Stimulated activated CD4-positive, alpha-beta T cell treated with anti-CD3 and anti-CD28 coated beads, Interleukin-1b, Interleukin-23, amount 100 ng/mL, for 1 hour (primary cell): ENCODE data around the gene TMEM97.
A peak's percentile ranks its signal among the peaks of the same experiment; 100 is the strongest.
"Not testable (repeated sequence)": the region's sequence is repeated elsewhere in the genome, so short reads cannot be mapped to it uniquely, and the experiment has no call there.

Experiments used
- DNase-seq, 2 donors: peaks; one replicate each; pipeline ENCODE4 v3.0.0-alpha.2; 2020; ENCODE audit warnings: low read depth in 2 of 2

TMEM97 gene

GRCh38 chr17:28338056-28338768, 19.2 kb downstream of the TMEM97 start:
- no peak for DNase-seq

DNA sequence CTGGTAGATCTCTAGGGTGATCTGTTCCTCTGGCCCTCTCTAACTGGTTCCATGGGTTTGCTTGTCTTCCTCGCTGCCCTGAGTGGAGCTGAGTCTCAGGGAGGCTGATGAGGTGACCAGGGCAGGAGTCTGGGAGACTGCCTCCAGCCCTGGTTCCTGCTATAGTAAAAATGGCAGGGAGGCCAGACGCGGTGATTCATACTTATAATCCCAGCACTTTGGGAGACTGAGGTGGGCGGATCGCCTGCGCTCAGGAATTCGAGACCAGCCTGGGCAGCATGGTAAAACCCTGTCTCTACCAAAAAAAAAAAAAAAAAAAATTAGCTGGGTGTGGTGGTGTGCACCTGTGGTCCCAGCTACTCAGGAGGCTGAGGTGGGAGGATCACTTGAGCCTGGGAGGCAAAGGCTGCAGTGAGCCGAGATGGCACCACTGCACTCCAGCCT, 19.8 kb downstream of the TMEM97 start:
- not testable (repeated sequence) for DNase-seq

DNA sequence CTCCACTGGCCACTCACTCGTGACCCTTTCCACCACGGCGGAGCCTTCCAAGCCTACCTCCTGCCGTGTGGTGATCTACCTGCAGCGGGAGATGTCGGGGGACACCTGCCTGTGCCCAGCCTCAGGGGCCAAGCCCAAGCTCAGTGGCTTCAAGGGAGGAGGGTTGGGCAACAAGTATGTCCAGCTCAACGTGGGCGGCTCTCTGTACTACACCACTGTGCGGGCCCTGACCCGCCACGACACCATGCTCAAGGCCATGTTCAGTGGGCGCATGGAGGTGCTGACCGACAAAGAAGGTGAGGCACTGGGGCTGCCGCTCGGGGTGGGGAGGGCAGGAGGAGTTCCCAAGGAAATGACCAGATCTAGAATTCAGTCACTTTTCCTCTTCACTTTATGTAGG, 20.4 kb downstream of the TMEM97 start:
- DNase-seq = no peak

DNA sequence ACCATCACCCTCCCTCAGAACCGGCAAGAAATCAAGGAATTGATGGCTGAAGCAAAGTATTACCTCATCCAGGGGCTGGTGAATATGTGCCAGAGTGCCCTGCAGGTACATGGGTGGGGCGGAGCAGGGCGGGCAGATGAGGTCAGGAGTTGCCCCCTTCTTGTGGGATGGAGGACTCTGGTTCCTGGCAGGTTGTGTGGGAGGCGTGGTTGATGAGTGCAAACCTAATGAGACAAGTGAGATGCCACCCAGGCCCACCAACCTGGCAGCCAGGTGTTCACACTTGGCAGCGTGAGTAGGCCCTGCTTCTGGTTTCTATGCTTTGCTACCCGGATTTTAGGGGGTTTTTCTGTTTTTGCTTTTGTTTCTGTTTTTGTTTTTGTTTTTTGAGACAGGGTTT, 21.4 kb downstream of the TMEM97 start:
- DNase-seq = no peak

DNA sequence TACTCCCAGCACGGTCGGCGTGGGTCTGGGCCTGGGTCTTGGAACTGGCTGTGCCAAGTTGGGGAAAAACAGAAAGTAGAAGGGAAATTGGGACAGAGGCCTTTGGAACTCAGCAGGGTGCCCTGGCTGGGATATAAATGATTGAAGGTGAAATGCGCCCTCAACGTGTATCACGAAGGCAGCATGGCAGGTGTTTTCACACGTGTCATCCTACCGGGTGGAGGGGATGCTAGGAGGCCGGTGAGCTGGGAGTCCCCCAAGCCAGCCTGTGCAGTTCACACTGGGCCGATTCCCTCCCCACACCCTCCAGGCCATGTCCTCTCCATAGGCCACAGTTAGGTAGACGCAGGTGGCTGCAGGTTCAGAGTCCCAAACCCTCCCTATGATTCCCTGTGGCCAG, 22.5 kb downstream of the TMEM97 start:
- DNase-seq = no peak

DNA sequence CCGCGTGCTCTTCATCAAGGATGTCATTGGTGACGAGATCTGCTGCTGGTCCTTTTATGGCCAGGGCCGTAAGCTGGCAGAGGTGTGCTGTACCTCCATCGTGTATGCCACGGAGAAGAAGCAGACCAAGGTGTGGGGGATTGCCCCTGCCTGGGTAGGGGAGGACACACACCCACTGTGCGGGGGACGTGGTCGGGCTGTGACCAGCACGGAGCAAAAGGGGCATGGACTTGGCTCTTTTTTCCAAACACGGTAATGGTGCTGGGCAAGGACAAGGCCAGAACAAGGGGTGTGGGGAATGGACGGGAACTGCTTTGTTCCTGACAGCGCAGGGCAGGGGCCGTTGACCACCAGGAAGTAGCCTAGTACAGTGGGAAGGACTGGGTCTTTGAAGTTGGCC, 23.3 kb downstream of the TMEM97 start:
- DNase-seq = no peak

DNA sequence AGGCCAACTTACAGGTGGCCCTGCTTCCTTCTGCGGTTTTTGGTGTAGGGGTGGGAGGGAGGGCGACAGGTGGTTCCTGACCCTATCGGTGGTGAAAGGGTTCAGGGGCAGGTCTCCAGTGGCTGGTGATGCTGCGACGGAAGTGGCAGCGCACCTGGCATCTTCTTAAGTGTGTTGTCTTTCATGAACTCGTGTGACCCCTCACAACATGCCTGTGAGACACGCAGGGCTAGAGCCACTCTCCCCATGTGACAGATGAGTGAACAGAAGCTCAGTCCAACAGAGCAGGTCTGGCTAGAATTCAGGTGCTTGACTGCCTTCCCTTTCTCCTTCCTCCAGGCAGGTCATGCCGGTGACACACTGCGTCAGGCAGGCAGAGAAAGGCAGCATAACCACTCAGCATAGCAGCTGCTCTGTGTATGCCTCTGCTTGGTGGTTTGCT, 24.5 kb downstream of the TMEM97 start:
- no peak for DNase-seq

GRCh38 chr17:28344011-28344410, 25.0 kb downstream of the TMEM97 start:
- no peak for DNase-seq

- DNase-seq = no peak
Measured at GRCh38 chr17:28344435-28344901, 25.5 kb downstream of the TMEM97 start.

DNA sequence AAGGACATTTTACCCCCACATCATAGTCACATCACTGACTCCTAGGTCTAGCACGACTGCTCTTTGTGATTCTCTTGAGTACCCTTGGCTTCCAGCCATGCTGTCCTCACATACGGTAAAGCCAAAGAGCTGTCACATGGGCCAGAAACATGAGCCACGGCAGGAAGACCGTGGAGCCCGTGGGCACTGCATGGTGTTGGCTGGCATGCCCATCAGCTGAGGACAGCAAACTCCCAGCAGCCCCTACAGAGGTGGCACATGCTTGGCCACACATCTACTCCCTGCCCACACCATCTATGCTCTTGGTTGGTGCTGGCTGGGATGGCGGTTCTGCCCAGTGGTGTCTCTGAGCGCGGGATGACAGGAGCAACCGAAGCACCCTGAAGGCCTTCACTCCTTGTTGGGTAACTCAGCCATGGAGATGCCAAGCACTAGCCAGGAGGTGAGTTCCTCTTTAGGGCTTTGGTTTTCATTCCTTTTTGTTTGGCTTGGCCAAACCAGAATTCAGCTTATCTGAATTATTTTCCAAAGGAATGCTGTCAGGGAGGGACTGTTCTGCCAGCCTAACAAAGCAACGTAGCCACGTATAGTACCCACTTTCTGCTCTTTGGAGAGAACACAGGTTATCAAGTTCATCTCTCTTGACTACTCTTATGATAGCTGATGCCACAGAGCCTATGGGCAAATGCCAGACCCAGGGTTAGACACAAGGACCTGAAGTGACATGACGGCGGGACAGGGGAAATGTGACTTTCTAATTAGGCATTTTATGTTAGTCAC, 26.6 kb downstream of the TMEM97 start:
- DNase-seq = no peak

DNA sequence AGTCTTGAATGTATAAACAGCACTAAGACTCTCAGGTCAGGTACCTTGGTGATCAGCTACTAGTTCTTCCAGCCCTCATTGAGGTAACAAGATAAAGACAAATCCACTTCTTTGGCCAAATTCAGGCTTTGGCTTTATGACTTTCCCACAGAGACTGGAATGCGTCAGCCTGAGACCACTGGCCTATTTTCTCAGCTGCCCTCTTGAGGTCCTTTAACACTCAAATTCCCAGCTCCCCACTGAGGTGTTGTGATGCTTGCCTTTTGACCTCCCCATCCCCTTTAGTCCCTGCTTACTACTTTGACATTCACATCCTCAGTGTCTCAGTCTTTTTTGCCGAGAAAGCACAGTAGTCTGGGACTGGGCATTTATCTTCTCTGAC, 27.2 kb downstream of the TMEM97 start:
- DNase-seq = no peak

DNA sequence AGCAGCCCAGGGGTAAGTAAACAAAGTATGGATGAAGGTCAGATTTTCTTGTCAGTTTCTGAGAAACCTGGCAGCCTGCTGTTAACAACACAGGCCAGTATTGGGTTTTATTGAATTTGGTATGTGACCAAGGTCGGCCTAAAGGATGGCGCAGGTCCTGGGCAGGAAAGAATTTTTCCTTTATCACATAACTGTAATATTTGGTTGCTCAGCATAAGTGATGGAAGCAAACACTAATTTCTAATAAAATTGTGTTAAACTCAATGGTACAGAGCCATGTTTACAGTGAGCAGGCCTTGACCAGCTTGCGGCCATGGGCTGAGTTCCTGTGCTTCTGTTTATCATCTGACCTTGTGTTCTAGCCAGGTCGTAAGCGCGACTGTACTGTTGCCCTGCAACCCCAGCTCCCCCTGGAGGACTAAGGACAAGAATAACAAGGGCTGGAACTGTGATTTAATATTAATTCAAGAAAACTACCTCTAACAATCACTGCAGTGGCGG, 27.8 kb downstream of the TMEM97 start:
- no peak for DNase-seq

DNA sequence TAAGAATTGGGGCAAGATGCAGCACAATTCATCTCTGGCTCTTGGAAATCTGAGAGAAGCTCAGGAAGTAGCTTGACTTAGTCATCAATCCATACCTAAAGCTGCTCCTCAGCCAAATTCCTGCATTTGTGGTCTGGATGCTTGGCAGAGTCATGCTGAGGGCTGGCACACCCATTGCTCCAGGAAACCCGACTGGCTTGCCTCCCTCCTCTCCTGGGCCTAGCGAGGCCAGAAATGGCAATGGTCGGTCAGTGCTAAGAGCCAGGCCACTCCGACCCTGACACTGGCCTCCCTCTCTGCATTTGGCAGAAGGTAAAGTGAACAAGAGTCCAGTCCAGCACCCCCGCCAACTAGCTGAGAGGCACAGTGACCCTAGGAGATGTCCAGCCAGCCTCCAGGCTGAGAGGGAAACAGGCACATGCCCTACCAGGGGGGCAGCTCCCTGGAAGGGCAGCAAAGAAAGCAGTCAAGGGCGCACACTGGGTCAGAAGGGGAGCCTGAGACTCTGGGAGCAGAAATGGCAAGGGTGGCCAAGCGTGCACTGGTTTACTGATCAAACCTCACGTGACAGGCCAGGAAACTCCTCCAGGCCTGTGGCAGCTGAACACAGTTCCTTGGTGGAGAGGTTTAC, 28.4 kb downstream of the TMEM97 start:
- no peak for DNase-seq

GRCh38 chr17:28348979-28349378, 30.0 kb downstream of the TMEM97 start:
- DNase-seq = no peak

GRCh38 chr17:28350271-28350670, 31.3 kb downstream of the TMEM97 start:
- DNase-seq = no peak

GRCh38 chr17:28357061-28357900, 38.3 kb downstream of the TMEM97 start, which contains the start of gene POLDIP2:
Gene POLDIP2 (minus strand): TSS chr17:28357527. CDS start chr17:28357448, 79 bp downstream.
- DNase-seq = peak; percentile 87 to 89

GRCh38 chr17:28357901-28358197, 38.8 kb downstream of the TMEM97 start:
- DNase-seq = no peak

DNA sequence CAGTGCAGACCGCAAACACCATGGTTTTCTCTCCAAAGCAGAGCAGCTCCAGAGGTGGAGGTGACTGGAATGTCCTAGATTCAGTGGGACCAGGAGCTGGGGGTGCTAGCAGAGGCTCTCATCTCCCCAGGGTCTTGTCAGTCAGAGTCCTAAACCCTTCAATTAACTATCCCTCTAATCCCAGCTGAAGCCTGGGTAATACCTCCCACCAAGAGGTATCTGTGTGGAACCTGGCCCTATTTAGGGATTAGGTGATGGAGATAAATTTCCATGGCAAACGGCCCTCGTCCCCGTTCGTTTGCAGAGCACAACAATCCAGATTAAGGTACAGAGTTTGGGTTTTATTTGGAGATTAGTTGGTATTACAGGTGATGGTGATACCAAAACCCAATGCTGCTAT, 44.2 kb downstream of the TMEM97 start:
- no peak for DNase-seq

DNA sequence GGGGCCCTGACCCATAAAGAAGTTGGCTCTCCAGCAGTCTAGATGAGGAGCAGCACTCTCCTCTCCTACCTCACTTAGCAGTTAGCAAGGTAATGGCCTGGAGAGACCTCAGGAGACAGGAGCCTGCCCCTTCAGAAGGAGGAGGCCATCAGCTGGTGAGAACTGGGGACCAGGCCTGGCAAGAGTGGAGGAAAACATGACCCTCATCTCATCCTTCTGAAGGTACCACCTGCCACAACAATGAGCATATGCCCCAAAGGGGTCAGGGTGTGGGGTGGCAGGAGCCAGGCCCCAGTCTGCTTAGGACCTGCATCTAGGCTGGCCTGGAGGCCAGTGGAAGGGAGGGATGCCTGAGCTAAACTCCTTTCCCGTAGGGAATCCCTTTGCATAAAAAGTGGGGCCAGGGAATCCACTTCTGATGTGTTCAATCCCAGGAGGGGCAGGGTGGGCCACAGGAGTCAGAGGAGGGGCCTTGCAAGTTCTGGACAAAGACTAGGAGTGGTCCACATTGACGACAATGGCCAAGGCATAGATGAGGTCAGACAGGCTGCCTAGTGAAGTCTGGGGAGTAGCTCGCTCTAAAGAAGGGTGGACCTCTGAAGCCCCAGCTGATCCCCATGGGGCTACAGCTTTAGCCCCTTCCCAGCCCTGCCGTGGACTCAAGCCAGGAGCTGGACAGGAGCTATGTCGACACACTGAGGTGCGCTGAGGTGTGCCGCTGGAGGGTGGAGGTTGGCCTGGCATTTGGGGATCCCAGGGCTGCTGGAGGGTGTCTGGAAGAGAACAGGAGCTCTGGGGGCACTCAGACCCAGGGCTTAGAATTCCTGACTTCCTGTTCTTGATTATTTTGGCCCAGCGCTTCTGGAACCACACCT, 45.0 kb downstream of the TMEM97 start:
- DNase-seq = no peak

GRCh38 chr17:28364665-28365363, 45.8 kb downstream of the TMEM97 start, which contains the start of gene SEBOX:
Gene SEBOX (minus strand): TSS chr17:28365199. CDS start chr17:28365151, 48 bp downstream.
- no peak for DNase-seq
